Fibroblast of villous mesenchyme (primary cell): ENCODE measurements around the gene DLGAP5. TPM values are rescaled to one million over a fixed set of nuclear protein-coding genes. Genes with fewer than 3 reads are reported as not detected.

Experiments
- DNase-seq: peaks from one replicate; pipeline ENCODE4 v3.0.0-alpha.2; 2010; ENCODE audit warnings: low read depth
- H3K4me3 ChIP-seq: 2 replicates; pipeline ENCODE4 v1.5.1; 2011; ENCODE audit warnings: low read depth, mild to moderate bottlenecking, low read length
- CTCF ChIP-seq: IDR thresholded peaks from 2 replicates; pipeline ENCODE4 v1.5.1; 2012; ENCODE audit warnings: low read depth, mild to moderate bottlenecking, low read length; ENCODE audit not compliant: insufficient read depth
- total RNA-seq: library from RNA; depleted of rRNA; stranded (reverse); fragments of >200 nt; gene quantifications from 2 replicates; pipeline ENCODE4 v1.2.3, GENCODE V29; 2012

Gene DLGAP5
- total RNA-seq, 1 donor: 35.0 TPM

GRCh38 chr14:55228261-55228660 lies 36.9 kb upstream of the DLGAP5 start:
- TF ChIP-seq CTCF: no peak
- no peak overlapping the region for H3K4me3 ChIP-seq
- DNase-seq: no peak

- DNase-seq: no peak
- H3K4me3 ChIP-seq: no peak overlapping the region
- TF ChIP-seq CTCF: no peak
These were observed 32.0 kb upstream of the DLGAP5 start for GRCh38 chr14:55223364-55223763.

GRCh38 chr14:55221968-55222367 lies 30.6 kb upstream of the DLGAP5 start:
- no peak for DNase-seq
- no peak for TF ChIP-seq CTCF
- no peak overlapping the region for H3K4me3 ChIP-seq

- no peak overlapping the region for H3K4me3 ChIP-seq
- no peak for TF ChIP-seq CTCF
- peak; percentile 66 for DNase-seq
These were observed 29.8 kb upstream of the DLGAP5 start for GRCh38 chr14:55221186-55221585.

GRCh38 chr14:55220230-55220629 lies 28.8 kb upstream of the DLGAP5 start:
- H3K4me3 ChIP-seq: no peak overlapping the region
- no peak for DNase-seq
- no peak for TF ChIP-seq CTCF

- DNase-seq: no peak
- H3K4me3 ChIP-seq: no peak overlapping the region
- no peak for TF ChIP-seq CTCF
These were observed 21.2 kb upstream of the DLGAP5 start for GRCh38 chr14:55212634-55213033.

GRCh38 chr14:55207832-55208231 lies 16.4 kb upstream of the DLGAP5 start:
- no peak for DNase-seq
- H3K4me3 ChIP-seq: no peak overlapping the region
- no peak for TF ChIP-seq CTCF
